H1 (cell line): Measurements from ENCODE around the gene RFX1. TPM values are rescaled to one million over a fixed set of nuclear protein-coding genes. Genes with fewer than 3 reads are reported as not detected.
A peak's percentile ranks its signal among the peaks of the same experiment; 100 is the strongest.

ENCODE experiments used
- CTCF ChIA-PET: fragments of 300-600 bp; sonication (Branson Sonifier 250); formaldehyde crosslinking; loops from one replicate; lab custom pipeline; 2021; ENCODE audit not compliant: partially characterized antibody; lab: Charles Lee
- POLR2A ChIA-PET: fragments of 300-600 bp; sonication (Branson Sonifier 250); formaldehyde crosslinking; loops from one replicate; lab custom pipeline; 2021; ENCODE audit warnings: inconsistent platforms; ENCODE audit not compliant: partially characterized antibody; lab: Charles Lee
- DNase-seq, 2 experiments: peaks; one replicate each; pipeline versions ENCODE4 v3.0.0 to v3.0.0-alpha.2; 2010 to 2022; ENCODE audit warnings: low spot score in 2 of 2, low read depth in 1 of 2, mixed read lengths in 1 of 2
- FAIRE-seq: peaks from 2 replicates; lab custom pipeline; 2011; peaks lifted over from hg19 to GRCh38; lab: Jason Lieb, UNC
- H2AFZ ChIP-seq: 2 replicates; pipeline ENCODE4 v1.8.1; 2012; ENCODE audit warnings: low read length, inconsistent platforms
- H2AK5ac ChIP-seq: 2 replicates; pipeline ENCODE4 v1.6.1; 2013; ENCODE audit warnings: low read depth, low read length
- H2BK120ac ChIP-seq: replicated peaks from 2 replicates; pipeline ENCODE3; 2013; ENCODE audit warnings: low read depth, low read length, inconsistent platforms
- H2BK12ac ChIP-seq: 2 replicates; pipeline ENCODE4 v1.6.1; 2013; ENCODE audit warnings: low read depth, low read length
- H2BK15ac ChIP-seq: 2 replicates; pipeline ENCODE4 v1.6.1; 2013; ENCODE audit warnings: low read length
- H2BK20ac ChIP-seq: 2 replicates; pipeline ENCODE4 v1.6.1; 2013; ENCODE audit warnings: low read length
- H2BK5ac ChIP-seq: 2 replicates; pipeline ENCODE4 v1.6.1; 2013; ENCODE audit warnings: low read depth, low read length
- H3K14ac ChIP-seq: 2 replicates; pipeline ENCODE4 v1.6.1; 2013; ENCODE audit warnings: inconsistent platforms; ENCODE audit not compliant: insufficient read length
- H3K18ac ChIP-seq: 2 replicates; pipeline ENCODE4 v1.6.1; 2013; ENCODE audit warnings: low read length; ENCODE audit errors: extremely low read depth
- H3K23ac ChIP-seq: 2 replicates; pipeline ENCODE4 v1.6.1; 2013; ENCODE audit warnings: inconsistent platforms; ENCODE audit not compliant: insufficient read length
- H3K23me2 ChIP-seq: 2 replicates; pipeline ENCODE4 v1.6.1; 2013; ENCODE audit warnings: low read depth, low read length
- H3K27ac ChIP-seq: 2 replicates; pipeline ENCODE4 v1.6.1; 2011; ENCODE audit warnings: low read depth, low read length, inconsistent platforms
- H3K27me3 ChIP-seq, 4 experiments: replicated peaks in 1 of 4; 1 replicate in 1 of 4; 2 replicates in 3 of 4; pipeline versions ENCODE4 v1.6.1 to v1.8.1; 2011 to 2013; ENCODE audit warnings: low read length in 3 of 4, mild to moderate bottlenecking in 3 of 4, inconsistent platforms in 2 of 4, mixed read lengths in 2 of 4, moderate library complexity in 1 of 4; ENCODE audit not compliant: control insufficient read depth in 3 of 4, insufficient read depth in 3 of 4; ENCODE audit errors: extremely low read depth in 1 of 4
- H3K36me3 ChIP-seq, 4 experiments: 2 replicates each; pipeline versions ENCODE4 v1.6.1 to v1.8.1; 2011 to 2013; ENCODE audit warnings: mild to moderate bottlenecking in 4 of 4, low read length in 3 of 4, moderate library complexity in 2 of 4, control low read depth in 1 of 4, inconsistent platforms in 1 of 4; ENCODE audit not compliant: insufficient read depth in 4 of 4, control insufficient read depth in 2 of 4
- H3K4ac ChIP-seq: replicated peaks from 2 replicates; pipeline ENCODE3; 2013; ENCODE audit warnings: low read length, low read depth, mixed read lengths, inconsistent platforms; ENCODE audit not compliant: insufficient read length
- H3K4me1 ChIP-seq, 4 experiments: replicated peaks in 1 of 4; 1 replicate in 1 of 4; 2 replicates in 3 of 4; pipeline versions ENCODE4 v1.6.1 to v1.8.1; 2011 to 2013; ENCODE audit warnings: low read length in 3 of 4, inconsistent platforms in 2 of 4, mixed read lengths in 1 of 4; ENCODE audit not compliant: insufficient read depth in 4 of 4, control insufficient read depth in 3 of 4
- H3K4me2 ChIP-seq, 2 experiments: 2 replicates each; pipeline versions ENCODE4 v1.6.1 to v1.8.1; 2011 to 2013; ENCODE audit warnings: low read depth in 2 of 2, low read length in 2 of 2, control low read depth in 1 of 2, inconsistent platforms in 1 of 2, mild to moderate bottlenecking in 1 of 2; ENCODE audit not compliant: insufficient read depth in 1 of 2
- H3K4me3 ChIP-seq, 4 experiments: fragments of 200-600, 300-600 bp in 1 of 4; sonication (generic), shearing (Covaris generic), sonication (Bioruptor Twin) in 1 of 4; 2 replicates each; pipeline versions ENCODE4 v1.5.1 to v1.8.1; 2011 to 2016; ENCODE audit warnings: low read length in 4 of 4, low read depth in 3 of 4, control low read depth in 2 of 4, inconsistent platforms in 2 of 4, mild to moderate bottlenecking in 2 of 4, mixed read lengths in 1 of 4, moderate library complexity in 1 of 4; ENCODE audit not compliant: insufficient read depth in 2 of 4; ENCODE audit errors: extremely low read depth in 1 of 4
- H3K56ac ChIP-seq: replicated peaks from 2 replicates; pipeline ENCODE3; 2013; ENCODE audit warnings: low read depth, mild to moderate bottlenecking, mixed read lengths, low read length, inconsistent platforms; ENCODE audit not compliant: insufficient read length
- H3K79me1 ChIP-seq: 2 replicates; pipeline ENCODE4 v1.6.1; 2013; ENCODE audit warnings: low read depth, low read length, control low read depth
- H3K79me2 ChIP-seq, 2 experiments: 2 replicates each; pipeline versions ENCODE4 v1.6.1 to v1.8.1; 2012 to 2013; ENCODE audit warnings: low read length in 2 of 2, mild to moderate bottlenecking in 2 of 2, inconsistent platforms in 1 of 2; ENCODE audit not compliant: insufficient read depth in 2 of 2, control insufficient read depth in 1 of 2
- H3K9ac ChIP-seq, 4 experiments: replicated peaks in 1 of 4; 1 replicate in 1 of 4; 2 replicates in 3 of 4; pipeline versions ENCODE4 v1.6.1 to v1.8.1; 2011 to 2013; ENCODE audit warnings: low read depth in 3 of 4, low read length in 3 of 4, control low read depth in 2 of 4, mild to moderate bottlenecking in 2 of 4, moderate library complexity in 2 of 4, inconsistent platforms in 1 of 4; ENCODE audit errors: extremely low read depth in 1 of 4
- H3K9me3 ChIP-seq, 2 experiments: 2 replicates each; pipeline versions ENCODE4 v1.6.1 to v1.8.1; 2012 to 2013; ENCODE audit warnings: mild to moderate bottlenecking in 2 of 2, moderate library complexity in 2 of 2, control low read depth in 1 of 2, inconsistent platforms in 1 of 2, low read depth in 1 of 2, low read length in 1 of 2, mixed read lengths in 1 of 2; ENCODE audit not compliant: insufficient read depth in 2 of 2
- H4K20me1 ChIP-seq, 2 experiments: replicated peaks in 1 of 2; 2 replicates each; pipeline versions ENCODE3 to v1.8.1; 2011 to 2013; ENCODE audit warnings: inconsistent platforms in 2 of 2, low read length in 2 of 2, mild to moderate bottlenecking in 1 of 2; ENCODE audit not compliant: insufficient read depth in 2 of 2, control insufficient read depth in 1 of 2
- H4K5ac ChIP-seq: 2 replicates; pipeline ENCODE4 v1.6.1; 2013; ENCODE audit warnings: low read length, low read depth, mixed read lengths, inconsistent platforms; ENCODE audit not compliant: insufficient read length
- H4K8ac ChIP-seq: 2 replicates; pipeline ENCODE4 v1.8.0; 2013; ENCODE audit warnings: mild to moderate bottlenecking, moderate library complexity, low read length, inconsistent platforms; ENCODE audit not compliant: insufficient read depth; ENCODE audit errors: extremely low read depth
- H4K91ac ChIP-seq: replicated peaks from 2 replicates; pipeline ENCODE3; 2013; ENCODE audit warnings: low read length, mixed read lengths, inconsistent platforms; ENCODE audit not compliant: insufficient read length
- CBX5 ChIP-seq: fragments of 300-800, 300-1000 bp; sonication (generic); IDR thresholded peaks from 2 replicates; pipeline ENCODE4 v1.7.1; 2016; ENCODE audit warnings: antibody characterized with exemption, low read length, low read depth
- CHD1 ChIP-seq: IDR thresholded peaks from 2 replicates; pipeline ENCODE4 v1.6.1; 2012; ENCODE audit warnings: low read depth, low read length, improper control_type of control experiment
- CREB1 ChIP-seq: IDR thresholded peaks from 2 replicates; pipeline ENCODE4 v1.6.1; 2012; ENCODE audit warnings: inconsistent platforms
- HDAC2 ChIP-seq, 2 experiments: fragments of 300-600 bp in 1 of 2; sonication (generic) in 1 of 2; IDR thresholded peaks; 2 replicates each; pipeline ENCODE4 v1.6.1; 2011 to 2012; ENCODE audit warnings: low read depth in 2 of 2, low read length in 2 of 2, mild to moderate bottlenecking in 2 of 2, moderate library complexity in 2 of 2, borderline replicate concordance in 1 of 2, inconsistent platforms in 1 of 2
- JUND ChIP-seq: IDR thresholded peaks from 2 replicates; pipeline ENCODE4 v1.6.1; 2011; ENCODE audit warnings: mild to moderate bottlenecking, improper control_type of control experiment, low read length
- MAX ChIP-seq: IDR thresholded peaks from 2 replicates; pipeline ENCODE4 v1.6.1; 2012; ENCODE audit warnings: inconsistent platforms
- NANOG ChIP-seq: IDR thresholded peaks from 2 replicates; pipeline ENCODE4 v1.6.1; 2011; ENCODE audit warnings: low read length, low read depth, mild to moderate bottlenecking, inconsistent platforms; ENCODE audit not compliant: insufficient read depth, poor library complexity, severe bottlenecking
- RFX5 ChIP-seq: IDR thresholded peaks from 2 replicates; pipeline ENCODE4 v1.6.1; 2011; ENCODE audit warnings: low read depth, low read length, improper control_type of control experiment, borderline replicate concordance
- SIN3A ChIP-seq, 2 experiments: IDR thresholded peaks in 1 of 2; conservative IDR thresholded peaks in 1 of 2; 2 replicates each; pipeline ENCODE4 v1.6.1; 2011 to 2012; ENCODE audit warnings: low read length in 2 of 2, improper control_type of control experiment in 1 of 2, low read depth in 1 of 2, mild to moderate bottlenecking in 1 of 2
- WGBS, 2 experiments: shearing (Covaris generic) in 1 of 2; methylation state at CpG; one replicate each; pipeline versions ENCODE4 v1.1.6 to v1.1.7; 2013 to 2015; ENCODE audit warnings: low lambda C conversion rate in 2 of 2, mixed read lengths in 2 of 2, inconsistent platforms in 1 of 2, low coverage in 1 of 2, missing lambda C conversion rate in 1 of 2; ENCODE audit not compliant: insufficient replicate concordance in 2 of 2, insufficient coverage in 1 of 2, insufficient read length in 1 of 2; ENCODE audit errors: extremely low coverage in 1 of 2, missing lambda C conversion rate in 1 of 2; 5-methylcytosine and 5-hydroxymethylcytosine counted together
- polyA plus RNA-seq, 7 experiments: library from polyadenylated mRNA; depleted of rRNA in 3 of 7; stranded (reverse) in 5 of 7; unstranded in 2 of 7; fragments of >200 nt in 5 of 7; fragments of 200-250 nt in 2 of 7; gene quantifications; 1 replicate in 5 of 7; 2 replicates in 1 of 7; 4 replicates in 1 of 7; pipeline versions ENCODE4 v1.2.1 to v1.2.3, GENCODE V29; 2011 to 2013; ENCODE audit warnings: missing spikeins in 2 of 7, mixed read lengths in 2 of 7
- total RNA-seq: library from RNA; stranded (reverse); fragmentation: NEBNext Ultra II Directional; extraction: Animal tissue kit (Norgen Biotek cat#: 25700); gene quantifications from 2 replicates; pipeline ENCODE4 v1.2.1, GENCODE V29; 2021

The RFX1 gene
- total and polyA plus RNA-seq, 2 of the 8 experiments (the other 6 are each of a cell fraction or from before 2014, with no cell fraction given), result 4.9 to 17.0 TPM

- Histone ChIP-seq H2AFZ (no peak overlapping the region), H3K9ac (no peak overlapping the region; a peak in 1 of 7 replicates)
- CTCF ChIA-PET, result interaction anchor here (0.9 to 2.1 kb wide), 5 partner anchors 8 to 84 kb away, joined by 4 to 9 read pairs (median 6); no protein-coding TSS in a partner anchor
- TF ChIP-seq MAX (no peak), NANOG (no peak), RFX5 (no peak), SIN3A (conservative IDR thresholded peaks at IDR 0.05 in 1 of 2, IDR thresholded peaks at IDR 0.05 in 1 of 2; ENCODE audit: low read depth in 1 of 2, low read length in 2 of 2) (no peak), HDAC2 (IDR thresholded peaks at IDR 0.05; ENCODE audit: borderline replicate concordance in 1 of 2, low read depth in 2 of 2, low read length in 2 of 2) (no peak), CHD1 (no peak), JUND (no peak), CREB1 (no peak), CBX5 (no peak)
Measured at GRCh38 chr19:13987101-13987890, 18.8 kb downstream of the RFX1 start.

More at GRCh38 chr19:13987101-13987890, 18.8 kb downstream of the RFX1 start:
- Histone ChIP-seq H3K27me3 (no peaks in the 10 kb centered on the region), H2BK12ac (peak overlapping the region; percentile 96; the same call in 1 of the 2 replicates), H3K4me3 (peak overlapping the region in 1 of 4 experiments; percentile 46; a peak in 1 of 8 replicates), H4K20me1 (no peaks in the 10 kb centered on the region), H3K27ac (no peak overlapping the region; the same call in 1 of the 2 replicates), H3K23ac (no peak overlapping the region), H2BK120ac (peak overlapping the region; percentile 29), H3K4ac (peak overlapping the region; percentile 8), H3K23me2 (no peaks in the 10 kb centered on the region), H3K9me3 (no peaks in the 10 kb centered on the region), H3K4me1 (peaks cover 0 to 42% (median 36%) of the 10 kb centered on the region in 4 experiments; a peak in 6 of 7 replicates), H4K91ac (peak overlapping the region; percentile 82), H3K36me3 (peaks cover 0 to 3% (median 0%) of the 10 kb centered on the region in 4 experiments; a peak in 1 of 8 replicates), H3K4me2 (peak overlapping the region; percentile 64 to 75), H4K8ac (peak overlapping the region; percentile 75), H4K5ac (no peak overlapping the region), H3K79me1 (no peaks in the 10 kb centered on the region; the same call in 1 of the 2 replicates), H3K18ac (peak overlapping the region; percentile 60; the same call in 1 of the 2 replicates), H2BK5ac (peak overlapping the region; percentile 96), H2BK15ac (peak overlapping the region; percentile 88), H2AK5ac (peak overlapping the region; percentile 98), H2BK20ac (peak overlapping the region; percentile 86; the same call in 1 of the 2 replicates), H3K56ac (peak overlapping the region; percentile 37), H3K79me2 (no peaks in the 10 kb centered on the region), H3K14ac (no peak overlapping the region)
- no peak for FAIRE-seq
- POLR2A ChIA-PET, result interaction anchor here (0.6 to 3.5 kb wide), 11 partner anchors 8 to 70 kb away, joined by 3 to 15 read pairs (median 4); partner anchors contain the start of gene RFX1
- 75% methylated on average over 16 of the region's 17 CpGs; no CpG with 5 or more reads in 1 of the 2 experiments for WGBS, 2 experiments
- DNase-seq, result no peak
